Measurements from ENCODE around the gene TSKU.

The TSKU gene

GRCh38 chr11:76748948-76749347 is 34.2 kb upstream of the TSKU start:
- Histone ChIP-seq H3K27me3 (no peaks in the 10 kb centered on the region), H3K27ac (peak overlapping the region in 1 of 2 donors; percentile 25), H3K9me3 (no peaks in the 10 kb centered on the region), H3K4me3 (no peak overlapping the region), H3K36me3 (no peaks in the 10 kb centered on the region), H3K4me1 (peaks cover 0 to 22% (median 12%) of the 10 kb centered on the region in 4 donors)
- intact Hi-C loops (cut with DNase I; ENCODE audit: low total_unique reads): no loop called here
- TF ChIP-seq CTCF (IDR thresholded peaks at IDR 0.05): no peak
- no peak for DNase-seq

- no peak for TF ChIP-seq CTCF (IDR thresholded peaks at IDR 0.05)
- Histone ChIP-seq H3K4me1 (peaks cover 0 to 22% (median 12%) of the 10 kb centered on the region in 4 donors), H3K4me3 (no peak overlapping the region), H3K27me3 (no peaks in the 10 kb centered on the region), H3K9me3 (no peaks in the 10 kb centered on the region), H3K27ac (no peak overlapping the region), H3K36me3 (no peaks in the 10 kb centered on the region)
- intact Hi-C loops (cut with DNase I; ENCODE audit: low total_unique reads): no loop called here
- DNase-seq: no peak
Observed at GRCh38 chr11:76750067-76750466, 33.1 kb upstream of the TSKU start.

GRCh38 chr11:76750746-76751145 is 32.4 kb upstream of the TSKU start:
- H3K4me1 ChIP-seq: peaks cover 0 to 22% (median 12%) of the 10 kb centered on the region in 4 donors
- intact Hi-C loops (cut with DNase I; ENCODE audit: low total_unique reads): no loop called here
- H3K9me3 ChIP-seq: no peaks in the 10 kb centered on the region
- no peaks in the 10 kb centered on the region for H3K36me3 ChIP-seq
- TF ChIP-seq CTCF (IDR thresholded peaks at IDR 0.05): no peak
- H3K27ac ChIP-seq: no peak overlapping the region
- no peaks in the 10 kb centered on the region for H3K27me3 ChIP-seq
- no peak overlapping the region for H3K4me3 ChIP-seq
- no peak for DNase-seq

- Histone ChIP-seq H3K27me3 (no peaks in the 10 kb centered on the region), H3K27ac (peak overlapping the region; percentile 52 to 65), H3K36me3 (no peaks in the 10 kb centered on the region), H3K4me3 (peak overlapping the region in 1 of 2 donors; percentile 7), H3K4me1 (peaks cover 0 to 22% (median 12%) of the 10 kb centered on the region in 4 donors), H3K9me3 (no peaks in the 10 kb centered on the region)
- DNase-seq: peak; percentile 91 to 94
- no peak for TF ChIP-seq CTCF (IDR thresholded peaks at IDR 0.05)
- intact Hi-C loops (cut with DNase I; ENCODE audit: low total_unique reads): no loop called here
Observed at GRCh38 chr11:76752321-76753143, 30.6 kb upstream of the TSKU start.

GRCh38 chr11:76753449-76753848 is 29.7 kb upstream of the TSKU start:
- DNase-seq: no peak
- no peaks in the 10 kb centered on the region for H3K27me3 ChIP-seq
- H3K4me3 ChIP-seq: no peak overlapping the region
- intact Hi-C loops (cut with DNase I; ENCODE audit: low total_unique reads): no loop called here
- no peaks in the 10 kb centered on the region for H3K36me3 ChIP-seq
- no peak for TF ChIP-seq CTCF (IDR thresholded peaks at IDR 0.05)
- peak overlapping the region in 1 of 2 donors; percentile 65 for H3K27ac ChIP-seq
- H3K9me3 ChIP-seq: no peaks in the 10 kb centered on the region
- peaks cover 0 to 22% (median 12%) of the 10 kb centered on the region in 4 donors for H3K4me1 ChIP-seq
